ENCODE results near the gene GGT1. TPM values are rescaled to one million over a fixed set of nuclear protein-coding genes. Genes with fewer than 3 reads are reported as not detected.
A peak's percentile ranks its signal among the peaks of the same experiment; 100 is the strongest.
"Not testable (repeated sequence)": the region's sequence is repeated elsewhere in the genome, so short reads cannot be mapped to it uniquely, and the experiment has no call there.

Gene GGT1
- total RNA-seq, 1 experiment from 2014 or later, result 2.2 TPM

DNA sequence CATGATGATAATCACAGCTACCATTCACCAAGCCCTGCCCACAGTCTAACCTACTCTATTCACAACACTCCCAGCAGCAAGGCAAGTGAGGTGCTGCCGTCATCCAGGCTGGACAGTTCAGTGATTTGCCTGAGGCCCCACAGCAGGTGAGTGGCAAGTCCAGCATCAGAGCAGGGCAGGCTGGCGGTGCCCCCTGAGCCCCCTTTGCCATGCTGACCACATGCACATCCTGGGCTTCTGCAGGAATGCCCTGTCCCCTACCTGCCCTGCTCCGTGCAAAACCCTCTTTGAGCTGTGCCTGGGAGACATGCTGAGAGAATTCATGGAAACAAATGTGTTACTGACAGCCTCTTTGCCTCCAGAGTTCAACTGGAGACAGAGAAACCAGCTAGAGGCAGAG is 6.9 kb downstream of the GGT1 start:
- H3K36me3 ChIP-seq, H3K9me3 ChIP-seq, H3K4me3 ChIP-seq, H3K27me3 ChIP-seq, DNase-seq: not testable (repeated sequence)

GRCh38 chr22:24614794-24615193 is 11.8 kb downstream of the GGT1 start:
- not testable (repeated sequence) for H3K27me3 ChIP-seq, H3K36me3 ChIP-seq, DNase-seq, H3K9me3 ChIP-seq, H3K4me3 ChIP-seq

GRCh38 chr22:24621244-24621643 is 18.3 kb downstream of the GGT1 start:
- H3K36me3 ChIP-seq, DNase-seq, H3K27me3 ChIP-seq, H3K9me3 ChIP-seq, H3K4me3 ChIP-seq: not testable (repeated sequence)

- DNase-seq, H3K27me3 ChIP-seq, H3K36me3 ChIP-seq, H3K4me3 ChIP-seq, H3K9me3 ChIP-seq: not testable (repeated sequence)
Measured at GRCh38 chr22:24622596-24622995, 19.6 kb downstream of the GGT1 start.

- not testable (repeated sequence) for H3K27me3 ChIP-seq, H3K9me3 ChIP-seq, H3K4me3 ChIP-seq, DNase-seq, H3K36me3 ChIP-seq
Measured at GRCh38 chr22:24627911-24628310, 24.9 kb downstream of the GGT1 start.

DNA sequence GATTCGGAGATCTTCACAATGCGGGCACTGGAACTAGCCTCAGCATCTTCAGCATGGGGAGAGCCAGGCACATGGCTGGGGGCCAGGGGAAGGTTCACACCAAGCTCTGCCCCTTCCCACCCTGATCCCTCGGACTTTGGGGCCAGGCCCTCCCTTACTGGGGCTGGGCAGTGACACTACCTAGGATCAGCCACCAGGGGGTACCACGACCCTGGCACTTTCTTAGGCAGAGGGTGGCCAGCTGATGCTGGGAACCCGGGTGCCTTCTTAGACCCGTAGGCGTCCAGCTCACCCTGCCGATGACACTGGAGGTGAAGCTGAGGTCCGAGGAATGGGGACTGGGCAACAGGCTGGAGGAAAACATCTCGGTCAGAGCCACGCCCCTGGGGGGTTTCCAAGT is 26.1 kb downstream of the GGT1 start:
- peak; percentile 4 for DNase-seq
- not testable (repeated sequence) for H3K9me3 ChIP-seq, H3K27me3 ChIP-seq, H3K4me3 ChIP-seq, H3K36me3 ChIP-seq

- not testable (repeated sequence) for H3K27me3 ChIP-seq, H3K36me3 ChIP-seq, DNase-seq, H3K9me3 ChIP-seq, H3K4me3 ChIP-seq
Measured at GRCh38 chr22:24630812-24631427, 27.9 kb downstream of the GGT1 start.

DNA sequence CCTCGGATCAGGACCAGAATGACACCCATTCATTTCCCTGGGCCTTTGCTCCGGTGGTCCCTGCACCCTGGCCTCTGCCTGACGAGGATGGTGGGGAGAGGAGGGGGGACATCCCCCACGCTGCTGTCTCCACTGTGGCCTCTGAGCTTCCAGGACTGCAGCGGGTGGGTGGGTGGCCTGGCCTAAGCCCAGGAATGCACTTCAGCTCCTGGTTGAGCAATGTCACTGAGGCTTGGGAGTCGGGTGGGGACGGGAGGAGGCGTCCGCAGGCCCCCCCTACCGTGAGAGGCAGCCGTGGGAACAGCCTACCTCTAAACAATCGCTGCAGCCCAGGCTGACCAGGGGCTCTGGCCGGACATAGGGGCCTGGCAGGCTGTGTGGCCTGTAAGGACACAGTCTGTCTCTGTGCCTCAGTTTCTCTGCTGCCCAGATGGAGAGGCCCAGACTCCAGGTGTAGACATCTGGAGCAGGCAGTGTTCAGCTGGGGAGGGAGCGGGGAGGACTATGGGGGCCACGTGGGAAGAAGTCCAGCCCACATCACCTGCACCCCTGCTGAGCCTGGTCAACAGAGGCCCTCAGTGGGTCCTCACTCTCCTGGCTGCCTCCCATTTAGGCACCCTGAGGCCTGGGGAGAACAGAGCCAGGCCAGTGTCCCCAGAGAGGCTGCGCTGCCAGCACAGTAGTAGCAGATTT is 28.6 kb downstream of the GGT1 start:
- H3K4me3 ChIP-seq, DNase-seq, H3K36me3 ChIP-seq, H3K9me3 ChIP-seq, H3K27me3 ChIP-seq: not testable (repeated sequence)

DNA sequence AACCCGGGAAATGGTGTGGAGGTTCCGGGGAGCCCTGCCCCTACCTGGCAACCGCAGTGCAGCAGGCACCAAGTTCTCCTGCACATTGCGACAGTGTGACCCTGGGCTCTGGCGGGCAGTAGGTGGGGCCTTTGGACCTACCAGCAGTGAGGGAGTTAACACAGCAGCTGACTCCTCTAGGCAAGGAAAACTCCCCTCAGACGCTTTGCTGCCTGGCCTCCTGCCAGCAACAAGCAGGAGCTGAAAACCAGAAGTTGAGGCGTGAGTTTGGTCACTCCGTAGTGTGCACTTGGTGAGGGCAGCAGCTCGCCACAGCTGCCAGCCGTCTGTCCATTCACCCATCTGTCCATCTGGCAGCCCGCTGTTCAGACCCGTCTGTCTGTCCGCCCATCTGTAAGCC is 29.6 kb downstream of the GGT1 start:
- not testable (repeated sequence) for H3K4me3 ChIP-seq, DNase-seq, H3K9me3 ChIP-seq, H3K36me3 ChIP-seq, H3K27me3 ChIP-seq

DNA sequence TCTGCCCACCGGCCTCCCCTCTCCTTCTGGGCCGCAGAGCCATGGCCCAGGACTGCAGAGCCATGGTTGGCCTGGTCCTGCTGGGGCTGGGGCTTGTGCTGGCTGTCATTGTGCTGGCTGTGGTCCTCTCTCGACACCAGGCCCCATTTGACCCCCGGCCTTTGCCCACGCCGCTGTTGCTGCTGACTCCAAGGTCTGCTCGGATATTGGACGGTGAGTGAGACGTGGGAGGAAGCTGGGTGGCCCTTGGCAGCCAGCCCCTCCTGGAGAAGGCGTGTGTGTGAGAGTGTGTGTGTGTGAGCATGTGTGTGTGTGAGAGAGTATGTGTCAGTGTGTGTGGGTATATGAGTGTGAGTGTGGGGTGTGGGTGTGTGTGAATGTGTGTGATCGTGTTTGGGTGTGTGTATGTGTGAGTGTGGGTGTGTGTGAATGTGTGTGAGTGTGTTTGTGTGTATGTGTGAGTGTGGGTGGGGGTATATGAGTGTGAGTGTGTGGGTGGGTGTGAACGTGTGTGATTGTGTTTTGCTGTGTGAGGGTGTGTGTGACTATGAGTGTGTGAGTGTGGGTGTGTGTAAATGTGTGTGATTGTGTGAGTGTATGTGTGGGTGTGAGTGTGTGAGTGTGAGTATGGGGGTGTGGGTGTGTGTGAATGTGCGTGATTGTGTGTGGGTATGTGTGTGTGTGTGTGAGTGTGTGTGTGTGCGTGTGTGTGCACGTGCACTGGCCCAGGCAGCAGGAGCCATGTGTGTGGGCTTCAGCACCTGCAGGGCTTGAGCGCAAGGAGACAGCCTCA is 30.4 kb downstream of the GGT1 start:
- H3K36me3 ChIP-seq, H3K4me3 ChIP-seq, H3K9me3 ChIP-seq, DNase-seq, H3K27me3 ChIP-seq: not testable (repeated sequence)

DNA sequence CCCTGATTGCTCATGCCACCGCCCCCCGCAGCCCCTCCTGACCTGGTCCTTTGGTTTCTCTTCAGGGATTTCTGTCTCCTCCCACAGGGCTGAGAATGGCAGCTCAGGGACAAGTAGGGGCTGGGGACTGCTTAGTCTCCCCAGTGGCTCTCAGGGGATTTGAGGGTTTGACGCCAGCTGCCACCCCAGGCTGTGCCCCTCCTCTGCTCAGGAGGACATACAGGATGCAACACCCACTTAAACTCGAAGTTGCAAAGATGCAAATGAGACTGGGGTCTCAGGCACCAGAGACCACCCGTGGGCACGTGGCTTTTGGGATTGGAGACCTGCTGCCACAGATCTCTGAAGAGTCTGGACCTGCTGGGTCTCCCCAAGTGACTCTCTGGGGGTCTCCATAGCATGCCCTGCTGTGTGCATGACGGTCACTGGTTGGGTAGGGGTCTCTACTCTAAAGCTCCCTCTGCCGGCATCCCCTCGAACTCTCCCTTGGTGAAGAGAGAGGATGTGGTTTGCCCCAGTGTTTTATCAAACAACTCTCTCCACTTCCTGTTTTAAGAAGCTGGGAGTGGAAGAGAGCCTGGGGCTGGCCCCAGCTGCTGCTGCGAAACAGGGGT is 31.9 kb downstream of the GGT1 start:
- not testable (repeated sequence) for DNase-seq, H3K4me3 ChIP-seq, H3K36me3 ChIP-seq, H3K9me3 ChIP-seq, H3K27me3 ChIP-seq

- not testable (repeated sequence) for DNase-seq, H3K4me3 ChIP-seq, H3K27me3 ChIP-seq, H3K9me3 ChIP-seq, H3K36me3 ChIP-seq
Measured at GRCh38 chr22:24636513-24636912, 33.5 kb downstream of the GGT1 start.

- H3K4me3 ChIP-seq, H3K27me3 ChIP-seq, H3K36me3 ChIP-seq, H3K9me3 ChIP-seq, DNase-seq: not testable (repeated sequence)
Measured at GRCh38 chr22:24642307-24642706, 39.3 kb downstream of the GGT1 start.

DNA sequence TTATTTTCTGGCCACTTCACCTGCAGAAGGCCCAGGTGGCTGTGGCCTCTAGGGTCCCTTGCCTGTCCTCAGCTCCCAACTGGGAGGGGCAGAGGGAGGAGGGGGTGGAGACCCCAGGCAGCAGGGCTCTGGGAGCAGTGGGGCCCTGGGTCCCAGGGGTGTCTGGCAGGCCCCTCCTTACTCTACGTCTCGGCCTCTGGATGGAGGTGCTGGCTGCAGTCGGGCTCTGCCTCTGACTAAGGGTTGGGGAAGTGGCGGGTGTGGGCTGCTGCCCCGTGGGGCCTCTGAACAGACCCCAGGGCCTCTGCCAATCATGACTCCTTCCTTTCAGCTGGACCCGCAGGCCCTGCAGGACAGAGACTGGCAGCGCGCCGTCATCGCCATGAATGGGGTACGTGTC is 41.4 kb downstream of the GGT1 start:
- H3K36me3 ChIP-seq, H3K4me3 ChIP-seq, DNase-seq, H3K27me3 ChIP-seq, H3K9me3 ChIP-seq: not testable (repeated sequence)

DNA sequence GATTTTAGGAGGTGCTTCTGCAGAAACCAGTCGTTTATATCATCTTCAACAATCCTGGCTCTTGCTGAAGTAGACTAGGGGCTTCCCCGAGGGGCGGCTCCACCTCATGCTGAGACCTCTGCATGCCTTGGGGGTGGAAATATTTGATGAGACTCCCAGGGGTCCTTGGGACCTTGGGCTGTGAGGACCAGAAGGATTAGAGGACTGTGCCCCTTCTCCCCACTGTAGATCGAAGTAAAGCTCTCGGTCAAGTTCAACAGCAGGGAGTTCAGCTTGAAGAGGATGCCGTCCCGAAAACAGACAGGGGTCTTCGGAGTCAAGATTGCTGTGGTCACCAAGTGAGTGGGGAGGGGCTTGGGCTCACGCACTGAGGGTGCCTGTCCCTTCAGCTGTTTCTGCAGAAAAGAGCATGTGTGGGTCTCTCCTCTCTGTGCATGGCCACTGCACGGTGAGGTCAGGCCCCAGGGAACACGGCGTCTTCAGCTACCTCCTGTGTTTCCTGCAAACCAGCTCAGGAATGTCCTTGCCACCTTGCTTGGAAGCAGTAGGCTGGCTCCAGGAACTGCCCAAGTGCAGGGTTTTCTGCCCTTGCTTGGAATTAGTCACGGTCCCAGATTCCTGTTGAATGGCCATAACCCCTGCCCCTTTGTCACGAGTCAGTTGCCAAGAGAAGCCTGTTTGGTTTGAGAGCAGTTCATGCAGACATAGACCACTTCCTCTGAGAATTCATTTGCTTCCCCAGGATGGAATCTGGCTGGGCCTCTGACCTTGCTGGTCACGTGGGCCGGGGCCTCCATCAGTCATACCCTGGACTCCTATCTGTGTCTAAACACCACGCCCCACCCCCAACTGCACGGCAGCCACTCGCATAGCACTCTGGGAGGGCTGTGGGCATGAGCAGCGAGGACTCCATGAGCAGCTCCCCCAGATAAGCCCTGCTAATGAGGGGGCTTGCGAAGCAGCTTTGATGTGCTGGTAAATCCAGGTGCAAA is 42.7 kb downstream of the GGT1 start:
- not testable (repeated sequence) for H3K36me3 ChIP-seq, H3K4me3 ChIP-seq, DNase-seq, H3K9me3 ChIP-seq, H3K27me3 ChIP-seq

- not testable (repeated sequence) for H3K9me3 ChIP-seq, DNase-seq, H3K27me3 ChIP-seq, H3K4me3 ChIP-seq, H3K36me3 ChIP-seq
Measured at GRCh38 chr22:24646756-24647155, 43.8 kb downstream of the GGT1 start.

Measured in MG63 (cell line).